CD14-positive monocyte (primary cell): ENCODE data around the gene MT1A. TPM values are rescaled to one million over a fixed set of nuclear protein-coding genes. Genes with fewer than 3 reads are reported as not detected.
A peak's percentile ranks its signal among the peaks of the same experiment; 100 is the strongest.

Source experiments
- DNase-seq, 3 donors: peaks; one replicate each; pipeline ENCODE4 v3.0.0-alpha.2; 2011 to 2022
- H2AFZ ChIP-seq: 2 replicates; pipeline ENCODE4 v1.6.0; 2012; ENCODE audit warnings: mild to moderate bottlenecking, low read depth, low read length, inconsistent platforms; ENCODE audit not compliant: insufficient read depth, poor library complexity, severe bottlenecking
- H3K27ac ChIP-seq, 2 donors: 1 replicate in 1 of 2; 2 replicates in 1 of 2; pipeline ENCODE4 v1.5.1; 2012 to 2013; ENCODE audit warnings: low read length in 2 of 2, control low read depth in 1 of 2, inconsistent platforms in 1 of 2, low read depth in 1 of 2, mild to moderate bottlenecking in 1 of 2
- H3K27me3 ChIP-seq, 2 donors: one replicate each; pipeline versions ENCODE4 v1.6.0 to v1.6.1; 2011 to 2013; ENCODE audit warnings: low read length in 2 of 2; ENCODE audit not compliant: control insufficient read depth in 2 of 2, insufficient read depth in 2 of 2
- H3K36me3 ChIP-seq, 2 donors: replicated peaks in 1 of 2; 1 replicate in 1 of 2; 2 replicates in 1 of 2; pipeline versions ENCODE4 v1.5.1 to v1.6.1; 2012 to 2013; ENCODE audit warnings: low read length in 2 of 2, control low read depth in 1 of 2, inconsistent platforms in 1 of 2, mild to moderate bottlenecking in 1 of 2; ENCODE audit not compliant: insufficient read depth in 2 of 2, control insufficient read depth in 1 of 2
- H3K4me1 ChIP-seq, 2 donors: 1 replicate in 1 of 2; 2 replicates in 1 of 2; pipeline versions ENCODE4 v1.5.1 to v1.6.1; 2012 to 2013; ENCODE audit warnings: low read length in 2 of 2, control low read depth in 1 of 2, inconsistent platforms in 1 of 2, mild to moderate bottlenecking in 1 of 2, moderate library complexity in 1 of 2; ENCODE audit not compliant: insufficient read depth in 2 of 2, control insufficient read depth in 1 of 2
- H3K4me2 ChIP-seq: replicated peaks from 2 replicates; pipeline ENCODE3; 2012; ENCODE audit warnings: low read length, moderate library complexity, mild to moderate bottlenecking; ENCODE audit not compliant: poor library complexity, severe bottlenecking; ENCODE audit errors: extremely low read depth
- H3K4me3 ChIP-seq, 3 experiments: fragments of 200-600 bp in 1 of 3; sonication (generic) in 1 of 3; replicated peaks in 1 of 3; 1 replicate in 2 of 3; 2 replicates in 1 of 3; pipeline ENCODE4 v1.5.1; 2011 to 2013; ENCODE audit warnings: low read length in 3 of 3, mild to moderate bottlenecking in 3 of 3, control low read depth in 2 of 3, low read depth in 2 of 3, inconsistent platforms in 1 of 3, moderate library complexity in 1 of 3
- H3K79me2 ChIP-seq: 2 replicates; pipeline ENCODE4 v1.6.0; 2012; ENCODE audit warnings: mild to moderate bottlenecking, control low read depth, inconsistent platforms, low read length, moderate library complexity; ENCODE audit not compliant: insufficient read depth
- H3K9ac ChIP-seq: 2 replicates; pipeline ENCODE4 v1.6.0; 2017; ENCODE audit warnings: low read length, mild to moderate bottlenecking; ENCODE audit not compliant: insufficient read depth, poor library complexity, severe bottlenecking
- H3K9me3 ChIP-seq, 2 donors: replicated peaks in 1 of 2; 1 replicate in 1 of 2; 2 replicates in 1 of 2; pipeline versions ENCODE4 v1.5.1 to v1.6.1; 2012 to 2013; ENCODE audit warnings: low read length in 2 of 2, control low read depth in 1 of 2; ENCODE audit not compliant: control insufficient read depth in 1 of 2, insufficient read depth in 1 of 2
- H4K20me1 ChIP-seq: 2 replicates; pipeline ENCODE4 v1.6.0; 2012; ENCODE audit warnings: mild to moderate bottlenecking, low read length, control low read depth, moderate library complexity; ENCODE audit not compliant: insufficient read depth
- H3K27ac Mint-ChIP-seq, 7 donors: one replicate each; pipeline ENCODE4 v1.8.0; 2020; ENCODE audit warnings: mild to moderate bottlenecking in 7 of 7, mixed read lengths in 7 of 7, moderate library complexity in 6 of 7, inconsistent platforms in 2 of 7
- H3K27me3 Mint-ChIP-seq, 3 donors: one replicate each; pipeline ENCODE4 v1.8.0; 2021 to 2022; ENCODE audit warnings: low read depth in 3 of 3, mild to moderate bottlenecking in 3 of 3, mixed read lengths in 3 of 3, moderate library complexity in 3 of 3, inconsistent platforms in 1 of 3
- H3K36me3 Mint-ChIP-seq, 2 donors: one replicate each; pipeline ENCODE4 v1.8.0; 2020; ENCODE audit warnings: mixed read lengths in 2 of 2, inconsistent platforms in 1 of 2, mild to moderate bottlenecking in 1 of 2
- H3K4me1 Mint-ChIP-seq: one replicate; pipeline ENCODE4 v1.8.0; 2020; ENCODE audit warnings: mild to moderate bottlenecking, mixed read lengths
- H3K4me3 Mint-ChIP-seq, 2 donors: one replicate each; pipeline ENCODE4 v1.8.0; 2020; ENCODE audit warnings: mild to moderate bottlenecking in 2 of 2, mixed read lengths in 2 of 2, moderate library complexity in 1 of 2
- H3K9me3 Mint-ChIP-seq, 7 donors: one replicate each; pipeline ENCODE4 v1.8.0; 2020 to 2022; ENCODE audit warnings: mixed read lengths in 7 of 7, mild to moderate bottlenecking in 6 of 7, moderate library complexity in 6 of 7, inconsistent platforms in 2 of 7
- CTCF ChIP-seq: fragments of 200-600 bp; IDR thresholded peaks from one replicate; pipeline ENCODE4 v1.8.0; 2022; ENCODE audit warnings: antibody characterized with exemption, mild to moderate bottlenecking
- WGBS: methylation state at CpG from one replicate; pipeline ENCODE4 v1.1.5; 2013; ENCODE audit warnings: missing lambda C conversion rate; ENCODE audit not compliant: insufficient coverage; 5-methylcytosine and 5-hydroxymethylcytosine counted together
- intact Hi-C, 2 donors: fragments of 100-400 bp; cut with micrococcal nuclease; formaldehyde crosslinking; loops; one replicate each; pipeline versions ENCODE4 v1.15.0 to v1.15.1; 2023
- polyA plus RNA-seq, 3 donors: library from polyadenylated mRNA; depleted of rRNA in 1 of 3; unstranded in 2 of 3; stranded (reverse) in 1 of 3; fragments of 300-500 nt in 2 of 3; fragments of >200 nt in 1 of 3; fragmentation: Illumina TruSeq in 2 of 3; gene quantifications; 1 replicate in 2 of 3; 2 replicates in 1 of 3; pipeline ENCODE4 v1.2.3, GENCODE V29; 2012 to 2021

The MT1A gene
- polyA plus RNA-seq, 3 donors = not detected

GRCh38 chr16:56600398-56600999 is 38.0 kb upstream of the MT1A start:
- intact Hi-C loops = loop anchor here (10.0 kb wide), 3 partner anchors 104 to 584 kb away; partner anchors contain the start of genes NUDT21 (in 1 of the 2), OGFOD1 (in 1 of the 2), PSME3IP1 (in 1 of the 2) and RSPRY1 (in 1 of the 2)
- Histone ChIP-seq H3K9ac (no peak overlapping the region), H2AFZ (no peak overlapping the region), H3K36me3 (no peaks in the 10 kb centered on the region), H3K79me2 (no peaks in the 10 kb centered on the region), H3K4me1 (no peaks in the 10 kb centered on the region), H3K9me3 (no peaks in the 10 kb centered on the region), H3K27me3 (peaks cover 0 to 10% of the 10 kb centered on the region in 2 donors), H3K4me3 (no peak overlapping the region), H4K20me1 (no peaks in the 10 kb centered on the region), H3K4me2 (no peak overlapping the region), H3K27ac (no peak overlapping the region)
- Mint-ChIP-seq H3K9me3 (peaks cover 0 to 3% (median 0%) of the 10 kb centered on the region in 7 donors), H3K4me1 (no peaks in the 10 kb centered on the region), H3K36me3 (no peaks in the 10 kb centered on the region), H3K27me3 (peaks cover 19 to 30% (median 23%) of the 10 kb centered on the region in 3 donors), H3K27ac (peak overlapping the region in 1 of 7 donors; percentile 23), H3K4me3 (peak overlapping the region in 1 of 2 donors; percentile 40)
- 25% methylated on average over 7 of the region's 8 CpGs for WGBS
- peak; percentile 20 to 40 (median 30) for DNase-seq
- TF ChIP-seq CTCF = peak; percentile 72

GRCh38 chr16:56601325-56601724 is 37.1 kb upstream of the MT1A start:
- H3K79me2 ChIP-seq = no peaks in the 10 kb centered on the region
- intact Hi-C loops = loop anchor here (10.0 kb wide), 3 partner anchors 103 to 583 kb away; partner anchors contain the start of genes NUDT21 (in 1 of the 2), OGFOD1 (in 1 of the 2), PSME3IP1 (in 1 of the 2) and RSPRY1 (in 1 of the 2)
- Mint-ChIP-seq H3K27me3 (peaks cover 16 to 30% (median 23%) of the 10 kb centered on the region in 3 donors), H3K4me1 (no peaks in the 10 kb centered on the region), H3K9me3 (peaks cover 0 to 3% (median 0%) of the 10 kb centered on the region in 7 donors), H3K36me3 (no peaks in the 10 kb centered on the region), H3K4me3 (peak overlapping the region in 1 of 2 donors; percentile 65), H3K27ac (no peak overlapping the region)
- DNase-seq = no peak
- H3K27ac ChIP-seq = no peak overlapping the region
- no peak overlapping the region for H2AFZ ChIP-seq
- no peak overlapping the region for H3K4me2 ChIP-seq
- no peak overlapping the region for H3K9ac ChIP-seq
- H3K9me3 ChIP-seq = no peaks in the 10 kb centered on the region
- H3K4me3 ChIP-seq = no peak overlapping the region
- no peaks in the 10 kb centered on the region for H3K4me1 ChIP-seq
- H4K20me1 ChIP-seq = no peaks in the 10 kb centered on the region
- WGBS = 91% methylated on average over 5 of the region's 9 CpGs
- H3K27me3 ChIP-seq = peaks cover 0 to 10% of the 10 kb centered on the region in 2 donors
- H3K36me3 ChIP-seq = no peaks in the 10 kb centered on the region
- no peak for TF ChIP-seq CTCF
